Common myeloid progenitor, CD34-positive (primary cell): Measurements from ENCODE around the gene RNASE11.

Experiments
- CTCF ChIA-PET: fragments of 350-600 bp; sonication (Branson Sonifier 250); formaldehyde crosslinking; loops from one replicate; lab custom pipeline; 2021; ENCODE audit warnings: antibody characterized with exemption; lab: Charles Lee
- POLR2A ChIA-PET: fragments of 350-600 bp; sonication (Branson Sonifier 250); formaldehyde crosslinking; loops from one replicate; lab custom pipeline; 2021; ENCODE audit warnings: antibody characterized with exemption; lab: Charles Lee
- DNase-seq, 3 donors: peaks; one replicate each; pipeline versions ENCODE4 v3.0.0 to v3.0.0-alpha.2; 2013
- H3K27ac ChIP-seq, 2 experiments: 1 replicate in 1 of 2; 2 replicates in 1 of 2; pipeline ENCODE4 v1.7.0; 2013; ENCODE audit warnings: inconsistent platforms in 2 of 2, low read length in 2 of 2, mild to moderate bottlenecking in 2 of 2, low read depth in 1 of 2, moderate library complexity in 1 of 2; ENCODE audit not compliant: severe bottlenecking in 2 of 2, insufficient read depth in 1 of 2, poor library complexity in 1 of 2
- H3K27me3 ChIP-seq, 5 experiments: replicated peaks in 2 of 5; 1 replicate in 3 of 5; 2 replicates in 2 of 5; pipeline versions ENCODE4 v1.6.1 to v1.7.0; 2013; ENCODE audit warnings: low read length in 4 of 5, mild to moderate bottlenecking in 2 of 5, moderate library complexity in 2 of 5, inconsistent platforms in 1 of 5; ENCODE audit not compliant: insufficient read depth in 5 of 5, control insufficient read depth in 4 of 5
- H3K36me3 ChIP-seq, 4 experiments: 1 replicate in 2 of 4; 2 replicates in 2 of 4; pipeline versions ENCODE4 v1.6.1 to v1.7.0; 2013; ENCODE audit warnings: low read length in 3 of 4, control low read depth in 1 of 4, mild to moderate bottlenecking in 1 of 4; ENCODE audit not compliant: control insufficient read depth in 4 of 4, insufficient read depth in 4 of 4
- H3K4me1 ChIP-seq, 4 experiments: 1 replicate in 3 of 4; 2 replicates in 1 of 4; pipeline versions ENCODE4 v1.6.1 to v1.7.1; 2013; ENCODE audit warnings: low read length in 3 of 4, mild to moderate bottlenecking in 3 of 4, control low read depth in 1 of 4, inconsistent platforms in 1 of 4, moderate library complexity in 1 of 4; ENCODE audit not compliant: control insufficient read depth in 4 of 4, insufficient read depth in 4 of 4; ENCODE audit errors: control extremely low read depth in 1 of 4
- H3K4me3 ChIP-seq, 7 experiments: 1 replicate in 4 of 7; 2 replicates in 3 of 7; pipeline versions ENCODE4 v1.5.1 to v1.7.0; 2013; ENCODE audit warnings: mild to moderate bottlenecking in 7 of 7, low read length in 6 of 7, moderate library complexity in 6 of 7, inconsistent platforms in 2 of 7, low read depth in 2 of 7, control low read depth in 1 of 7; ENCODE audit not compliant: insufficient read depth in 4 of 7, control insufficient read depth in 1 of 7; ENCODE audit errors: extremely low read depth in 1 of 7
- H3K9me3 ChIP-seq, 5 experiments: 1 replicate in 4 of 5; 2 replicates in 1 of 5; pipeline versions ENCODE4 v1.6.1 to v1.7.1; 2013; ENCODE audit warnings: low read length in 4 of 5, mild to moderate bottlenecking in 2 of 5, inconsistent platforms in 1 of 5, low read depth in 1 of 5, moderate library complexity in 1 of 5; ENCODE audit not compliant: control insufficient read depth in 4 of 5, insufficient read depth in 2 of 5; ENCODE audit errors: control extremely low read depth in 1 of 5
- WGBS: methylation state at CpG from one replicate; pipeline ENCODE4 v1.1.5; 2013; ENCODE audit not compliant: insufficient coverage; 5-methylcytosine and 5-hydroxymethylcytosine counted together

RNASE11 gene

GRCh38 chr14:20609215-20610001 lies 21.6 kb upstream of the RNASE11 start:
- WGBS = under 1% methylated on average over 29 of the region's 44 CpGs
- POLR2A ChIA-PET = interaction anchor here (0.6 to 1.5 kb wide), 4 partner anchors 81 to 267 kb away, joined by 3 to 4 read pairs (median 3); partner anchors contain the start of gene APEX1
- peak; percentile 86 to 93 (median 88) for DNase-seq
- H3K27ac ChIP-seq = peak overlapping the region; percentile 34 to 61
- peak overlapping the region; percentile 93 to 100 (median 98) for H3K4me3 ChIP-seq
- no peaks in the 10 kb centered on the region for H3K36me3 ChIP-seq
- CTCF ChIA-PET = interaction anchor here (0.6 to 7.5 kb wide), 30 partner anchors 9 to 292 kb away, joined by 3 to 91 read pairs (median 4); partner anchors contain the start of genes APEX1, OSGEP, PARP2 and TEP1
- no peaks in the 10 kb centered on the region for H3K27me3 ChIP-seq
- H3K9me3 ChIP-seq = no peaks in the 10 kb centered on the region
- peaks cover 7 to 32% (median 13%) of the 10 kb centered on the region in 4 experiments for H3K4me1 ChIP-seq

- peak in 1 of 3 donors; percentile 38 for DNase-seq
- Histone ChIP-seq H3K4me1 (peaks cover 7 to 25% (median 9%) of the 10 kb centered on the region in 4 experiments), H3K27ac (no peak overlapping the region), H3K36me3 (no peaks in the 10 kb centered on the region), H3K4me3 (peak overlapping the region in 1 of 7 experiments; percentile 29), H3K27me3 (no peaks in the 10 kb centered on the region), H3K9me3 (no peaks in the 10 kb centered on the region)
- WGBS = 84% methylated on average over 4 of the region's 7 CpGs
- ChIA-PET POLR2A (interaction anchor here (1.0 to 1.5 kb wide), 2 partner anchors 82 to 266 kb away, joined by 3 to 4 read pairs; no protein-coding TSS in a partner anchor), CTCF (interaction anchor here (0.6 to 7.5 kb wide), 23 partner anchors 12 to 280 kb away, joined by 3 to 91 read pairs (median 4); partner anchors contain the start of gene TEP1)
Observed at GRCh38 chr14:20608383-20609110, 20.7 kb upstream of the RNASE11 start.

- no peaks in the 10 kb centered on the region for H3K36me3 ChIP-seq
- 100% methylated on average over 3 of the region's 5 CpGs for WGBS
Observed at GRCh38 chr14:20607617-20608016, 19.8 kb upstream of the RNASE11 start.

GRCh38 chr14:20606902-20607242 lies 19.1 kb upstream of the RNASE11 start:
- no peak overlapping the region for H3K27ac ChIP-seq
- H3K4me3 ChIP-seq = no peak overlapping the region
- no peaks in the 10 kb centered on the region for H3K27me3 ChIP-seq
- DNase-seq = no peak
- POLR2A ChIA-PET = no interaction called here
- 100% methylated on average over 2 of the region's 2 CpGs for WGBS
- H3K4me1 ChIP-seq = peaks cover 4 to 15% (median 6%) of the 10 kb centered on the region in 4 experiments
- H3K9me3 ChIP-seq = no peaks in the 10 kb centered on the region
- no peaks in the 10 kb centered on the region for H3K36me3 ChIP-seq
- CTCF ChIA-PET = interaction anchor here (0.8 to 7.5 kb wide), 12 partner anchors 13 to 279 kb away, joined by 3 to 91 read pairs (median 8); partner anchors contain the start of genes APEX1, OSGEP and TEP1

More at GRCh38 chr14:20607617-20608016, 19.8 kb upstream of the RNASE11 start:
- Histone ChIP-seq H3K27me3 (no peaks in the 10 kb centered on the region), H3K4me1 (peaks cover 6 to 22% (median 7%) of the 10 kb centered on the region in 4 experiments), H3K27ac (no peak overlapping the region), H3K4me3 (no peak overlapping the region), H3K9me3 (no peaks in the 10 kb centered on the region)
- ChIA-PET CTCF (interaction anchor here (1.0 to 7.5 kb wide), 12 partner anchors 13 to 279 kb away, joined by 3 to 91 read pairs (median 9); partner anchors contain the start of genes APEX1, OSGEP and TEP1), POLR2A (no interaction called here)
- no peak for DNase-seq

- ChIA-PET POLR2A (no interaction called here), CTCF (interaction anchor here (0.8 to 7.5 kb wide), 13 partner anchors 14 to 278 kb away, joined by 3 to 91 read pairs (median 4); partner anchors contain the start of genes APEX1, OSGEP and TEP1)
- H3K4me1 ChIP-seq = peaks cover 4 to 13% (median 6%) of the 10 kb centered on the region in 4 experiments
- no peaks in the 10 kb centered on the region for H3K27me3 ChIP-seq
- H3K9me3 ChIP-seq = no peaks in the 10 kb centered on the region
- H3K36me3 ChIP-seq = no peaks in the 10 kb centered on the region
- 44% methylated on average over 6 of the region's 8 CpGs for WGBS
- H3K27ac ChIP-seq = no peak overlapping the region
- no peak for DNase-seq
- H3K4me3 ChIP-seq = no peak overlapping the region
Observed at GRCh38 chr14:20606190-20606901, 18.5 kb upstream of the RNASE11 start.

GRCh38 chr14:20603813-20604690 lies 16.3 kb upstream of the RNASE11 start:
- ChIA-PET CTCF (interaction anchor here (1.1 to 7.5 kb wide), 5 partner anchors 24 to 276 kb away, joined by 3 to 91 read pairs (median 3); no protein-coding TSS in a partner anchor), POLR2A (no interaction called here)
- Histone ChIP-seq H3K4me1 (peaks cover 0 to 2% (median 0%) of the 10 kb centered on the region in 4 experiments), H3K27ac (no peak overlapping the region), H3K27me3 (no peaks in the 10 kb centered on the region), H3K4me3 (no peak overlapping the region), H3K36me3 (no peaks in the 10 kb centered on the region), H3K9me3 (no peaks in the 10 kb centered on the region)
- 89% methylated on average over 11 of the region's 13 CpGs for WGBS
- no peak for DNase-seq
